MCF 10A (cell line): ENCODE measurements around the gene METTL5. TPM values are rescaled to one million over a fixed set of nuclear protein-coding genes. Genes with fewer than 3 reads are reported as not detected.
"Not testable (repeated sequence)": the region's sequence is repeated elsewhere in the genome, so short reads cannot be mapped to it uniquely, and the experiment has no call there.

ENCODE experiments used
- BruUV-seq: library from RNA; stranded (reverse); fragments of 400-500 nt; replicated peaks from 2 replicates; lab custom pipeline; 2021; lab: Mats Ljungman, UMichigan
- CTCF ChIA-PET: fragments of 300-600 bp; sonication (Branson Sonifier 250); formaldehyde crosslinking; extraction: SDS; loops from one replicate; lab custom pipeline; 2021; ENCODE audit warnings: antibody characterized with exemption, inconsistent platforms; lab: Yijun Ruan, JAX
- POLR2A ChIA-PET: fragments of 300-600, 350-650 bp; sonication (Branson Sonifier 250); formaldehyde crosslinking; extraction: SDS; loops from one replicate; lab custom pipeline; 2020; ENCODE audit warnings: antibody characterized with exemption, inconsistent platforms; lab: Yijun Ruan, JAX
- DNase-seq: peaks from one replicate; pipeline ENCODE4 v3.0.0-alpha.2; 2018; ENCODE audit not compliant: unreplicated experiment
- H3K27ac Mint-ChIP-seq: one replicate; pipeline ENCODE4 v1.8.0; 2022; ENCODE audit warnings: mild to moderate bottlenecking, low read depth, mixed read lengths; ENCODE audit not compliant: unreplicated experiment
- H3K27me3 Mint-ChIP-seq: one replicate; pipeline ENCODE4 v1.8.0; 2022; ENCODE audit warnings: mixed read lengths; ENCODE audit not compliant: insufficient read depth, unreplicated experiment
- H3K36me3 Mint-ChIP-seq: one replicate; pipeline ENCODE4 v1.8.0; 2022; ENCODE audit warnings: mild to moderate bottlenecking, moderate library complexity, mixed read lengths; ENCODE audit not compliant: insufficient read depth, unreplicated experiment
- H3K4me1 Mint-ChIP-seq: one replicate; pipeline ENCODE4 v1.8.0; 2022; ENCODE audit warnings: mixed read lengths; ENCODE audit not compliant: insufficient read depth, unreplicated experiment
- H3K4me3 Mint-ChIP-seq: one replicate; pipeline ENCODE4 v1.8.0; 2022; ENCODE audit warnings: mild to moderate bottlenecking, moderate library complexity, mixed read lengths; ENCODE audit not compliant: unreplicated experiment
- H3K9me3 Mint-ChIP-seq: one replicate; pipeline ENCODE4 v1.8.0; 2022; ENCODE audit warnings: mixed read lengths; ENCODE audit not compliant: unreplicated experiment
- CTCF ChIP-seq: fragments of 200-600 bp; IDR thresholded peaks from one replicate; pipeline ENCODE4 v1.8.0; 2022; ENCODE audit warnings: antibody characterized with exemption, mild to moderate bottlenecking; ENCODE audit not compliant: unreplicated experiment
- intact Hi-C: fragments of 100-400 bp; cut with micrococcal nuclease; formaldehyde crosslinking; loops from 2 replicates; pipeline ENCODE4 v1.14.1; 2022
- total RNA-seq: library from RNA; stranded (reverse); gene quantifications from 2 replicates; pipeline ENCODE4 v1.2.3, GENCODE V29; 2022

METTL5 gene
- total RNA-seq, 1 experiment from 2014 or later = 109 TPM

GRCh38 chr2:169822785-169823392 lies 1.8 kb downstream of the METTL5 start:
- Mint-ChIP-seq H3K36me3 (peaks cover 50% of the 10 kb centered on the region), H3K27me3 (no peaks in the 10 kb centered on the region), H3K27ac (peak overlapping the region; percentile 89), H3K4me1 (peaks cover 36% of the 10 kb centered on the region), H3K9me3 (no peaks in the 10 kb centered on the region), H3K4me3 (peak overlapping the region; percentile 81)
- no TSS peak for BruUV-seq
- POLR2A ChIA-PET = interaction anchor here (0.6 to 1.9 kb wide), 6 partner anchors 15 to 239 kb away, joined by 3 to 7 read pairs (median 4); partner anchors contain the start of gene PPIG
- intact Hi-C loops = no loop called here
- TF ChIP-seq CTCF = no peak
- CTCF ChIA-PET = interaction anchor here (0.6 to 1.8 kb wide), 4 partner anchors 17 to 109 kb away, joined by 4 to 6 read pairs (median 4); no protein-coding TSS in a partner anchor
- DNase-seq = no peak

- H3K4me3 Mint-ChIP-seq = no peak overlapping the region
- no peak for DNase-seq
- no peak for TF ChIP-seq CTCF
- H3K36me3 Mint-ChIP-seq = peaks cover 59% of the 10 kb centered on the region
- no peaks in the 10 kb centered on the region for H3K27me3 Mint-ChIP-seq
- ChIA-PET POLR2A (interaction anchor here (0.7 to 1.9 kb wide), 3 partner anchors 14 to 63 kb away, joined by 3 to 7 read pairs (median 3); no protein-coding TSS in a partner anchor), CTCF (interaction anchor here (1.2 kb wide), 1 partner anchor 110 kb away, joined by 4 read pairs; no protein-coding TSS in a partner anchor)
- no peak overlapping the region for H3K27ac Mint-ChIP-seq
- intact Hi-C loops = no loop called here
- H3K4me1 Mint-ChIP-seq = peaks cover 36% of the 10 kb centered on the region
- H3K9me3 Mint-ChIP-seq = no peaks in the 10 kb centered on the region
- no TSS peak for BruUV-seq
Observed at GRCh38 chr2:169822036-169822435, 2.7 kb downstream of the METTL5 start.

- DNase-seq = peak; percentile 71
- H3K9me3 Mint-ChIP-seq, BruUV-seq, H3K27me3 Mint-ChIP-seq, intact Hi-C loops: not testable (repeated sequence)
- peak overlapping the region; percentile 83 for H3K27ac Mint-ChIP-seq
- peak overlapping the region; percentile 51 for H3K4me3 Mint-ChIP-seq
- CTCF ChIA-PET = interaction anchor here (0.7 kb wide), 1 partner anchor 109 kb away, joined by 3 read pairs; no protein-coding TSS in a partner anchor
- POLR2A ChIA-PET = interaction anchor here (0.6 to 2.5 kb wide), 5 partner anchors 8 to 358 kb away, joined by 3 to 29 read pairs (median 3); partner anchors contain the start of genes SSB and UBR3
- H3K36me3 Mint-ChIP-seq = peaks cover 67% of the 10 kb centered on the region
- H3K4me1 Mint-ChIP-seq = peaks cover 36% of the 10 kb centered on the region
Observed at GRCh38 chr2:169820101-169820500, 4.6 kb downstream of the METTL5 start.

GRCh38 chr2:169819106-169819505 lies 5.6 kb downstream of the METTL5 start:
- TF ChIP-seq CTCF = no peak
- H3K36me3 Mint-ChIP-seq = peaks cover 77% of the 10 kb centered on the region
- H3K4me1 Mint-ChIP-seq = peaks cover 36% of the 10 kb centered on the region
- H3K4me3 Mint-ChIP-seq = no peak overlapping the region
- peak; percentile 48 for DNase-seq
- CTCF ChIA-PET = interaction anchor here (0.6 to 1.5 kb wide), 4 partner anchors 9 to 368 kb away, joined by 3 to 4 read pairs (median 3); no protein-coding TSS in a partner anchor
- H3K27me3 Mint-ChIP-seq = no peaks in the 10 kb centered on the region
- POLR2A ChIA-PET = interaction anchor here (0.6 to 2.5 kb wide), 10 partner anchors 9 to 246 kb away, joined by 3 to 29 read pairs (median 4); partner anchors contain the start of genes SSB and UBR3
- no TSS peak for BruUV-seq
- intact Hi-C loops = no loop called here
- H3K27ac Mint-ChIP-seq = peak overlapping the region; percentile 83
- no peaks in the 10 kb centered on the region for H3K9me3 Mint-ChIP-seq
